Measurements from ENCODE around the gene DNM3. TPM values are rescaled to one million over a fixed set of nuclear protein-coding genes. Genes with fewer than 3 reads are reported as not detected.

The DNM3 gene
- total RNA-seq, 4 donors from 2014 or later = 2.7 to 3.3 TPM; not detected in 2

GRCh38 chr1:172324761-172325160, 483.5 kb downstream of the DNM3 start:
- intact Hi-C loops (cut with DNase I; ENCODE audit: low total_unique reads) = no loop called here
- in situ Hi-C loops (cut with MboI; ENCODE audit: low pct_ligation_motif_present in 1 of 4, low pct_unique_long_range_greater_than_20kb in 1 of 4, low sequenced_read_pairs in 3 of 4) = no loop called here
- Histone ChIP-seq H3K9me3 (no peaks in the 10 kb centered on the region), H3K27ac (peak overlapping the region in 1 of 4 donors; percentile 4), H3K4me1 (peaks cover 4 to 28% (median 6%) of the 10 kb centered on the region in 4 donors), H3K36me3 (no peaks in the 10 kb centered on the region), H3K27me3 (no peaks in the 10 kb centered on the region), H3K4me3 (no peak overlapping the region)
- TF ChIP-seq EP300 (IDR thresholded peaks at IDR 0.05; ENCODE audit: low read depth) = no peak
- no peak for TF ChIP-seq POLR2AphosphoS5 (IDR thresholded peaks at IDR 0.05)
- no peak for TF ChIP-seq POLR2A (IDR thresholded peaks at IDR 0.05)
- no peak for TF ChIP-seq CTCF (IDR thresholded peaks at IDR 0.05)
- DNase-seq = no peak
- 93% methylated on average over 1 of the region's 1 CpG; no CpG with 5 or more reads in 1 of the 2 donors for WGBS, 2 donors (ENCODE audit: low coverage in 1 of 2)

- whole genome bisulfite sequencing, 2 donors (ENCODE audit: low coverage in 1 of 2) = 17 to 50% methylated on average over 2 of the region's 2 CpGs
- no peak for TF ChIP-seq POLR2AphosphoS5 (IDR thresholded peaks at IDR 0.05)
- TF ChIP-seq CTCF (IDR thresholded peaks at IDR 0.05) = no peak
- no peak for TF ChIP-seq EP300 (IDR thresholded peaks at IDR 0.05; ENCODE audit: low read depth)
- no peak for TF ChIP-seq POLR2A (IDR thresholded peaks at IDR 0.05)
- Histone ChIP-seq H3K27ac (peak overlapping the region in 2 of 4 donors; percentile 4 to 19), H3K36me3 (no peaks in the 10 kb centered on the region), H3K4me3 (no peak overlapping the region), H3K4me1 (peaks cover 4 to 28% (median 6%) of the 10 kb centered on the region in 4 donors), H3K9me3 (no peaks in the 10 kb centered on the region), H3K27me3 (no peaks in the 10 kb centered on the region)
- in situ Hi-C loops (cut with MboI; ENCODE audit: low pct_ligation_motif_present in 1 of 4, low pct_unique_long_range_greater_than_20kb in 1 of 4, low sequenced_read_pairs in 3 of 4) = no loop called here
- peak; percentile 21 for DNase-seq
- intact Hi-C loops (cut with DNase I; ENCODE audit: low total_unique reads) = no loop called here
Observed at GRCh38 chr1:172325531-172325930, 484.2 kb downstream of the DNM3 start.

- Histone ChIP-seq H3K27me3 (no peaks in the 10 kb centered on the region), H3K27ac (no peak overlapping the region), H3K4me3 (no peak overlapping the region), H3K36me3 (no peaks in the 10 kb centered on the region), H3K9me3 (no peaks in the 10 kb centered on the region), H3K4me1 (peaks cover 4 to 26% (median 6%) of the 10 kb centered on the region in 4 donors)
- DNase-seq = no peak
- intact Hi-C loops (cut with DNase I; ENCODE audit: low total_unique reads) (no loop called here), in situ Hi-C loops (cut with MboI; ENCODE audit: low pct_ligation_motif_present in 1 of 4, low pct_unique_long_range_greater_than_20kb in 1 of 4, low sequenced_read_pairs in 3 of 4) (no loop called here)
- TF ChIP-seq CTCF (IDR thresholded peaks at IDR 0.05) (no peak), EP300 (IDR thresholded peaks at IDR 0.05; ENCODE audit: low read depth) (no peak), POLR2AphosphoS5 (IDR thresholded peaks at IDR 0.05) (no peak), POLR2A (IDR thresholded peaks at IDR 0.05) (no peak)
- WGBS, 2 donors (ENCODE audit: low coverage in 1 of 2) = 98 to 100% methylated on average over 1 to 2 of the region's 2 CpGs
Observed at GRCh38 chr1:172326136-172326535, 484.8 kb downstream of the DNM3 start.

- DNase-seq = no peak
- intact Hi-C loops (cut with DNase I; ENCODE audit: low total_unique reads) (no loop called here), in situ Hi-C loops (cut with MboI; ENCODE audit: low pct_ligation_motif_present in 1 of 4, low pct_unique_long_range_greater_than_20kb in 1 of 4, low sequenced_read_pairs in 3 of 4) (no loop called here)
- no peaks in the 10 kb centered on the region for H3K27me3 ChIP-seq
- H3K9me3 ChIP-seq = no peaks in the 10 kb centered on the region
- TF ChIP-seq CTCF (IDR thresholded peaks at IDR 0.05) (no peak), EP300 (IDR thresholded peaks at IDR 0.05; ENCODE audit: low read depth) (no peak), POLR2AphosphoS5 (IDR thresholded peaks at IDR 0.05) (no peak), POLR2A (IDR thresholded peaks at IDR 0.05) (no peak)
- H3K4me1 ChIP-seq = peaks cover 0 to 5% (median 4%) of the 10 kb centered on the region in 4 donors
- WGBS, 2 donors (ENCODE audit: low coverage in 1 of 2) = 80 to 84% methylated on average over 4 of the region's 4 CpGs
- no peak overlapping the region for H3K4me3 ChIP-seq
- H3K36me3 ChIP-seq = no peaks in the 10 kb centered on the region
- H3K27ac ChIP-seq = no peak overlapping the region
Observed at GRCh38 chr1:172328266-172328665, 487.0 kb downstream of the DNM3 start.
